Spleen (tissue), 11 donors: Measurements from ENCODE around the gene TANK. TPM values are rescaled to one million over a fixed set of nuclear protein-coding genes. Genes with fewer than 3 reads are reported as not detected.

ENCODE experiments used
- DNase-seq: peaks from one replicate; pipeline ENCODE4 v3.0.0-alpha.2; 2020
- H3K27ac ChIP-seq, 8 donors: fragments of 200-600 bp; sonication (generic) in 7 of 8; 1 replicate in 4 of 8; 2 replicates in 4 of 8; pipeline versions ENCODE4 v1.5.0 to v1.8.0; 2016 to 2021; ENCODE audit warnings: inconsistent platforms in 4 of 8, mild to moderate bottlenecking in 4 of 8, moderate library complexity in 1 of 8
- H3K27me3 ChIP-seq, 7 donors: fragments of 200-600 bp; sonication (generic) in 6 of 7; replicated peaks in 1 of 7; 1 replicate in 4 of 7; 2 replicates in 3 of 7; pipeline versions ENCODE4 v1.5.0 to v1.8.0; 2016 to 2021; ENCODE audit warnings: inconsistent platforms in 3 of 7, mild to moderate bottlenecking in 1 of 7
- H3K36me3 ChIP-seq, 6 donors: fragments of 200-600 bp; sonication (generic) in 5 of 6; 1 replicate in 4 of 6; 2 replicates in 2 of 6; pipeline versions ENCODE4 v1.5.0 to v1.8.0; 2016 to 2021; ENCODE audit warnings: inconsistent platforms in 2 of 6
- H3K4me1 ChIP-seq, 6 donors: fragments of 200-600 bp; sonication (generic) in 5 of 6; 1 replicate in 3 of 6; 2 replicates in 3 of 6; pipeline versions ENCODE4 v1.5.0 to v1.8.0; 2016 to 2021; ENCODE audit warnings: inconsistent platforms in 3 of 6
- H3K4me3 ChIP-seq, 8 donors: fragments of 200-600 bp; sonication (generic) in 7 of 8; 1 replicate in 4 of 8; 2 replicates in 4 of 8; pipeline versions ENCODE4 v1.5.0 to v1.8.0; 2016 to 2021; ENCODE audit warnings: inconsistent platforms in 4 of 8, mild to moderate bottlenecking in 4 of 8, moderate library complexity in 2 of 8
- H3K9me3 ChIP-seq, 8 donors: fragments of 200-600 bp; sonication (generic) in 7 of 8; 1 replicate in 4 of 8; 2 replicates in 4 of 8; pipeline versions ENCODE4 v1.5.0 to v1.8.0; 2016 to 2021; ENCODE audit warnings: inconsistent platforms in 4 of 8
- CTCF ChIP-seq, 11 experiments: fragments of 200-600 bp in 7 of 11; fragments of 450-650 bp in 4 of 11; sonication (generic) in 4 of 11; IDR thresholded peaks in 8 of 11; conservative IDR thresholded peaks in 3 of 11; 1 replicate in 7 of 11; 2 replicates in 4 of 11; pipeline versions ENCODE4 v1.4.0 to v1.8.0; 2016 to 2021; ENCODE audit warnings: antibody characterized with exemption in 11 of 11, inconsistent platforms in 4 of 11, mild to moderate bottlenecking in 1 of 11
- POLR2A ChIP-seq, 3 donors: fragments of 450-650 bp; IDR thresholded peaks; one replicate each; pipeline ENCODE4 v1.5.1; 2017; ENCODE audit warnings: antibody characterized with exemption in 3 of 3, mild to moderate bottlenecking in 1 of 3
- POLR2AphosphoS5 ChIP-seq, 3 donors: sonication (generic); formaldehyde crosslinking; IDR thresholded peaks; one replicate each; pipeline ENCODE4 v1.5.1; 2017; ENCODE audit warnings: antibody characterized with exemption in 3 of 3
- WGBS, 5 donors: extraction: QIAGEN DNeasy Blood & Tissue Kit in 3 of 5; methylation state at CpG; one replicate each; pipeline versions ENCODE4 v1.1.5 to v1.1.7; 2013 to 2018; 5-methylcytosine and 5-hydroxymethylcytosine counted together
- intact Hi-C: fragments of 100-400 bp; cut with DNase I; formaldehyde crosslinking; loops from one replicate; pipeline ENCODE4 v1.15.0; 2023; ENCODE audit warnings: low total_unique reads
- polyA plus RNA-seq, 3 donors: library from polyadenylated mRNA; stranded (reverse); fragments of 200-250 nt; gene quantifications; one replicate each; pipeline ENCODE4 v1.2.1, GENCODE V29; 2013
- total RNA-seq, 7 donors: library from RNA; depleted of rRNA in 3 of 7; stranded (reverse); fragments of >200 nt in 3 of 7; fragmentation: NEBNext Ultra II Directional in 4 of 7; extraction: Animal tissue kit (Norgen Biotek cat#: 25700) in 4 of 7; gene quantifications; one replicate each; pipeline versions ENCODE4 v1.1.0 to v1.2.1, GENCODE V29; 2016 to 2021
- donor health status: healthy with polysubstance abuse.
- donor health status: DM: no; HTN: no; CAD: no; lungs with moderate emphysema.
- donor health status: DM: no; HTN: no; CAD: no.
- donor health status: Bipolar disorder and iron deficiency.
- donor health status: healthy.
- donor health status: DM: no; HTN: no; CAD: no.
- donor health status: DM: yes; HTN: yes; CAD: no.

Gene TANK
- total and polyA plus RNA-seq, 10 donors, result 37.5 to 152 (median 120) TPM

DNA sequence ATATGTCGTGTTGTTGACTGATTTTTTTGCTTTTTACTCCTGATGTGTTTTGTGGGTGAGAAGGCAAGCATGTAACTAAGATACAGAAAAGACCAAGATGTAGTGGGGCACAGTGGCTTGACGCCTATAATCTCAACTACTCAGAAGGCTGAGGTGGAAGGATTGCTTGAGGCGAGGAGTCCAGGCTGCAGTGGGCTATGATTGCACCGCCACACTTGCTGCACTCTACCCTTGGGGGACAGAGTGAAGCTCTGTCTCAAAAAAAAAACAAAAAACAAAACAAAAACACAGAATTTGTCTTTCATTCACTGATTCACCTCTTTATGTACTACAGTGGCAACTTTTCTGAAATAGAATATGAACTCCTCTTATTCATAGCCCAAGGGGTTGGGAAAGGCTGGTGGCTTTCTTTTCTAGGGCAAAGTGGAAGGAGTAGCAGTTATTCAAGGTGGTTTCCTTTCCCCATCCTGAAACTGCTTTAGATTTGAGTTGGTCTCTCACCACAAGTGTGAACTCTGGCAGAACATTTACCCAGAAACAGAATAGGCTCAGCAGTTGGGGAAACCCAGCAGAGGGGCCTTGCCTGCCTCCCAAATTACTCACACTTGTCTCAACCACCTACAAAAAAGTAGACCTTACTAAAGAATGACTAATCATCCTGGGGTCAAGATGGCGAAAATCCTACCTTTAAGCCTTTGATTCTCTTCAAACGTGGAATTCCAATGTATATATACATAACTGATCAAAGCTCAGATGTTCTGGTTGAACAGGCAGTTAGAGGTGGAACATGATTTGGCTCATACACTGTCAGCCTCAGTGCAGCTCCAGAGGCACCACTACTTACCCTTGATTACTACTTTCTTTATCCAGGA lies 6.5 kb downstream of the TANK start:
- Histone ChIP-seq H3K4me3 (peak overlapping the region in 1 of 8 donors; percentile 21), H3K9me3 (no peaks in the 10 kb centered on the region), H3K27ac (peak overlapping the region; percentile 4 to 100 (median 91)), H3K27me3 (no peaks in the 10 kb centered on the region), H3K36me3 (peaks cover 0 to 25% (median 5%) of the 10 kb centered on the region in 6 donors), H3K4me1 (peaks cover 64 to 100% (median 95%) of the 10 kb centered on the region in 6 donors)
- WGBS, 5 donors, result 73 to 82% (median 75%) methylated on average over 6 of the region's 6 CpGs
- DNase-seq, result no peak
- intact Hi-C loops, result no loop called here
- TF ChIP-seq POLR2AphosphoS5 (IDR thresholded peaks at IDR 0.05) (no peak), POLR2A (IDR thresholded peaks at IDR 0.05) (no peak), CTCF (IDR thresholded peaks at IDR 0.05 in 8 of 11, conservative IDR thresholded peaks at IDR 0.05 in 3 of 11) (no peak)

GRCh38 chr2:161169335-161169734 lies 9.1 kb downstream of the TANK start:
- DNase-seq, result no peak
- peak overlapping the region in 5 of 8 donors; percentile 31 to 69 (median 60) for H3K27ac ChIP-seq
- H3K27me3 ChIP-seq, result no peaks in the 10 kb centered on the region
- H3K36me3 ChIP-seq, result peaks cover 0 to 27% (median 2%) of the 10 kb centered on the region in 6 donors
- H3K9me3 ChIP-seq, result no peaks in the 10 kb centered on the region
- intact Hi-C loops, result no loop called here
- TF ChIP-seq POLR2AphosphoS5 (IDR thresholded peaks at IDR 0.05) (no peak), CTCF (IDR thresholded peaks at IDR 0.05 in 8 of 11, conservative IDR thresholded peaks at IDR 0.05 in 3 of 11) (no peak), POLR2A (IDR thresholded peaks at IDR 0.05) (no peak)
- no peak overlapping the region for H3K4me3 ChIP-seq
- H3K4me1 ChIP-seq, result peaks cover 43 to 100% (median 87%) of the 10 kb centered on the region in 6 donors
- 72 to 77% (median 75%) methylated on average over 2 of the region's 2 CpGs for WGBS, 5 donors

GRCh38 chr2:161170377-161170776 lies 10.1 kb downstream of the TANK start:
- Histone ChIP-seq H3K36me3 (peaks cover 0 to 32% (median 1%) of the 10 kb centered on the region in 6 donors), H3K27ac (peak overlapping the region in 5 of 8 donors; percentile 6 to 69 (median 60)), H3K9me3 (no peaks in the 10 kb centered on the region), H3K4me3 (no peak overlapping the region), H3K4me1 (peaks cover 35 to 100% (median 84%) of the 10 kb centered on the region in 6 donors), H3K27me3 (no peaks in the 10 kb centered on the region)
- intact Hi-C loops, result no loop called here
- no peak for DNase-seq
- WGBS, 5 donors, result 74 to 91% (median 86%) methylated on average over 6 of the region's 6 CpGs
- TF ChIP-seq POLR2AphosphoS5 (IDR thresholded peaks at IDR 0.05) (no peak), CTCF (IDR thresholded peaks at IDR 0.05 in 8 of 11, conservative IDR thresholded peaks at IDR 0.05 in 3 of 11) (no peak), POLR2A (IDR thresholded peaks at IDR 0.05) (no peak)
